Stimulated activated effector memory CD8-positive, alpha-beta T cell treated with anti-CD3 and anti-CD28 coated beads, Interleukin-12 subunit alpha, Interleukin-12 subunit beta, amount 100 ng/mL, for 72 hours (primary cell): ENCODE measurements around the gene UGT8.
A peak's percentile ranks its signal among the peaks of the same experiment; 100 is the strongest.
"Not testable (repeated sequence)": the region's sequence is repeated elsewhere in the genome, so short reads cannot be mapped to it uniquely, and the experiment has no call there.

Source experiments
- ATAC-seq: fragments of 150-1000 bp; cut with Tn5 transposase; 2 replicates; pipeline ENCODE4 v1.10.0; 2021
- DNase-seq, 2 donors: peaks; one replicate each; pipeline ENCODE4 v3.0.0; 2021 to 2022; ENCODE audit warnings: low spot score in 2 of 2
- H3K27ac Mint-ChIP-seq: one replicate; pipeline ENCODE4 v1.8.0; 2022; ENCODE audit warnings: mild to moderate bottlenecking, mixed read lengths
- H3K36me3 Mint-ChIP-seq: one replicate; pipeline ENCODE4 v1.8.0; 2022; ENCODE audit warnings: mild to moderate bottlenecking, mixed read lengths
- H3K4me1 Mint-ChIP-seq: one replicate; pipeline ENCODE4 v1.8.0; 2022; ENCODE audit warnings: mixed read lengths
- H3K4me3 Mint-ChIP-seq: one replicate; pipeline ENCODE4 v1.8.0; 2022; ENCODE audit warnings: mild to moderate bottlenecking, mixed read lengths
- H3K9me3 Mint-ChIP-seq: one replicate; pipeline ENCODE4 v1.8.0; 2022; ENCODE audit warnings: mixed read lengths

Gene UGT8

GRCh38 chr4:114599231-114599902 lies 760 bp downstream of the UGT8 start:
- Mint-ChIP-seq H3K27ac (no peak overlapping the region), H3K4me1 (peaks cover 13% of the 10 kb centered on the region), H3K36me3 (no peaks in the 10 kb centered on the region), H3K9me3 (no peaks in the 10 kb centered on the region), H3K4me3 (peak overlapping the region; percentile 66)
- no peak for DNase-seq
- peak; percentile 31 for ATAC-seq

GRCh38 chr4:114599903-114600552 lies 1.4 kb downstream of the UGT8 start:
- peak overlapping the region; percentile 66 for H3K4me3 Mint-ChIP-seq
- no peaks in the 10 kb centered on the region for H3K36me3 Mint-ChIP-seq
- H3K27ac Mint-ChIP-seq, result no peak overlapping the region
- peaks cover 13% of the 10 kb centered on the region for H3K4me1 Mint-ChIP-seq
- no peaks in the 10 kb centered on the region for H3K9me3 Mint-ChIP-seq
- DNase-seq (no peak), ATAC-seq (no peak)

GRCh38 chr4:114600672-114601071 lies 2.1 kb downstream of the UGT8 start:
- Mint-ChIP-seq H3K36me3 (no peaks in the 10 kb centered on the region), H3K4me3 (no peak overlapping the region), H3K9me3 (no peaks in the 10 kb centered on the region), H3K27ac (no peak overlapping the region), H3K4me1 (peaks cover 13% of the 10 kb centered on the region)
- ATAC-seq (no peak), DNase-seq (no peak)

GRCh38 chr4:114601304-114602052 lies 2.9 kb downstream of the UGT8 start:
- no peak for ATAC-seq
- H3K4me1 Mint-ChIP-seq, result peaks cover 13% of the 10 kb centered on the region

GRCh38 chr4:114603497-114603896 lies 4.9 kb downstream of the UGT8 start:
- DNase-seq (no peak), ATAC-seq (peak; percentile 37)
- Mint-ChIP-seq H3K4me1 (peaks cover 8% of the 10 kb centered on the region), H3K9me3 (no peaks in the 10 kb centered on the region), H3K27ac (no peak overlapping the region), H3K36me3 (no peaks in the 10 kb centered on the region), H3K4me3 (no peak overlapping the region)

More at GRCh38 chr4:114601304-114602052, 2.9 kb downstream of the UGT8 start:
- Mint-ChIP-seq H3K4me3 (no peak overlapping the region), H3K27ac (no peak overlapping the region), H3K36me3 (no peaks in the 10 kb centered on the region), H3K9me3 (no peaks in the 10 kb centered on the region)
- no peak for DNase-seq

GRCh38 chr4:114606245-114606644 lies 7.6 kb downstream of the UGT8 start:
- Mint-ChIP-seq H3K4me3 (no peak overlapping the region), H3K27ac (no peak overlapping the region)
- ATAC-seq, result no peak

GRCh38 chr4:114607056-114607455 lies 8.4 kb downstream of the UGT8 start:
- Mint-ChIP-seq H3K36me3 (no peaks in the 10 kb centered on the region), H3K27ac (no peak overlapping the region), H3K4me1 (no peaks in the 10 kb centered on the region)

More at GRCh38 chr4:114606245-114606644, 7.6 kb downstream of the UGT8 start:
- Mint-ChIP-seq H3K4me1 (no peaks in the 10 kb centered on the region), H3K9me3 (no peaks in the 10 kb centered on the region), H3K36me3 (no peaks in the 10 kb centered on the region)
- DNase-seq, result no peak

GRCh38 chr4:114613560-114613959 lies 15.0 kb downstream of the UGT8 start:
- Mint-ChIP-seq H3K4me3 (no peak overlapping the region), H3K4me1 (no peaks in the 10 kb centered on the region), H3K36me3 (no peaks in the 10 kb centered on the region), H3K9me3 (no peaks in the 10 kb centered on the region), H3K27ac (no peak overlapping the region)
- DNase-seq, result no peak
- no peak for ATAC-seq

More at GRCh38 chr4:114607056-114607455, 8.4 kb downstream of the UGT8 start:
- ATAC-seq (no peak), DNase-seq (no peak)
- Mint-ChIP-seq H3K4me3 (no peak overlapping the region), H3K9me3 (no peaks in the 10 kb centered on the region)

GRCh38 chr4:114615435-114615834 lies 16.8 kb downstream of the UGT8 start:
- H3K4me1 Mint-ChIP-seq, result no peaks in the 10 kb centered on the region
- no peaks in the 10 kb centered on the region for H3K36me3 Mint-ChIP-seq
- DNase-seq (no peak), ATAC-seq (no peak)
- no peak overlapping the region for H3K4me3 Mint-ChIP-seq
- H3K9me3 Mint-ChIP-seq, result no peaks in the 10 kb centered on the region
- H3K27ac Mint-ChIP-seq, result no peak overlapping the region

GRCh38 chr4:114616036-114616435 lies 17.4 kb downstream of the UGT8 start:
- not testable (repeated sequence) for H3K27ac Mint-ChIP-seq, H3K9me3 Mint-ChIP-seq, ATAC-seq, DNase-seq, H3K4me1 Mint-ChIP-seq, H3K36me3 Mint-ChIP-seq, H3K4me3 Mint-ChIP-seq

GRCh38 chr4:114626196-114626595 lies 27.6 kb downstream of the UGT8 start:
- Mint-ChIP-seq H3K36me3 (no peaks in the 10 kb centered on the region), H3K27ac (no peak overlapping the region), H3K9me3 (no peaks in the 10 kb centered on the region), H3K4me1 (no peaks in the 10 kb centered on the region), H3K4me3 (no peak overlapping the region)
- no peak for ATAC-seq
- no peak for DNase-seq

GRCh38 chr4:114636192-114636935 lies 37.8 kb downstream of the UGT8 start:
- DNase-seq (no peak), ATAC-seq (no peak)
- no peaks in the 10 kb centered on the region for H3K36me3 Mint-ChIP-seq
- no peak overlapping the region for H3K27ac Mint-ChIP-seq
- no peaks in the 10 kb centered on the region for H3K4me1 Mint-ChIP-seq
- H3K9me3 Mint-ChIP-seq, result no peaks in the 10 kb centered on the region
- no peak overlapping the region for H3K4me3 Mint-ChIP-seq

- H3K4me3 Mint-ChIP-seq, result no peak overlapping the region
- no peak for ATAC-seq
- H3K27ac Mint-ChIP-seq, result no peak overlapping the region
- no peaks in the 10 kb centered on the region for H3K9me3 Mint-ChIP-seq
- H3K36me3 Mint-ChIP-seq, result no peaks in the 10 kb centered on the region
- no peaks in the 10 kb centered on the region for H3K4me1 Mint-ChIP-seq
- no peak for DNase-seq
Observed at GRCh38 chr4:114642173-114642780, 43.7 kb downstream of the UGT8 start.

- H3K4me1 Mint-ChIP-seq, result no peaks in the 10 kb centered on the region
- no peak for ATAC-seq
Observed at GRCh38 chr4:114649908-114650307, 51.3 kb downstream of the UGT8 start.

GRCh38 chr4:114653675-114654074 lies 55.1 kb downstream of the UGT8 start:
- H3K27ac Mint-ChIP-seq, result no peak overlapping the region
- DNase-seq (no peak), ATAC-seq (no peak)
- no peaks in the 10 kb centered on the region for H3K36me3 Mint-ChIP-seq
- no peaks in the 10 kb centered on the region for H3K9me3 Mint-ChIP-seq
- H3K4me3 Mint-ChIP-seq, result no peak overlapping the region
- H3K4me1 Mint-ChIP-seq, result no peaks in the 10 kb centered on the region

More at GRCh38 chr4:114649908-114650307, 51.3 kb downstream of the UGT8 start:
- Mint-ChIP-seq H3K27ac (no peak overlapping the region), H3K36me3 (no peaks in the 10 kb centered on the region), H3K9me3 (no peaks in the 10 kb centered on the region), H3K4me3 (no peak overlapping the region)
- no peak for DNase-seq
